ENCODE results near the gene PLPP4. TPM values are rescaled to one million over a fixed set of nuclear protein-coding genes. Genes with fewer than 3 reads are reported as not detected.

Gene PLPP4
- total and polyA plus RNA-seq, 2 donors (not counting 1 experiment from before 2014, with no cell fraction given): 0.22 to 1.2 TPM

DNA sequence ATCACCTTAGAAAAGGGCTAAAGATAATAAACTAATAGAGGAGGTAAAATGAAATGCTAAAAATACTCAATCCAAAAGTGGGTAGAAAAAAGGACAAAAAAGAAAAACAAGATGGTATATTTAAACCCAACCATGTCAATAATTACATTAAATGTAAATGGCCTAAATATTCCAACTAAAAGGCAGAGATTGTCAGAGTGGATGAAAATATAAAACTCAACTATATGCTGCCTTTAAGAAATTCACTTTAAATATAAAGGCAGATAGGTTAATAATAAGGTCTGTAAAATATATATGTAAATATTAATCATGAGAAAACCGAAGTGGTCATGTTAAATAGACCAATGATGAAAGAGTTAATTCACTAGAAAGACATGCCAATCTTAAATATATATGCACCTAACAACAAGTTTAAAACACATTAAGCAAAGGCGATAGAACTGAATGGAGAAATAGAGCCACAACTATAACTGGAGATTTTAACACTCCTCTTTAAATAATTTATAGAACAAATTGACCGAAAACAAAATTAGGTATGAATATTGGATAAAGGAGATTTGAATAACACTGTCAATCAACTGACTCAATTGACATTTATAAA is 159.4 kb downstream of the PLPP4 start:
- H2AFZ ChIP-seq (ENCODE audit: low read length): no peak overlapping the region
- no peaks in the 10 kb centered on the region for H3K27me3 ChIP-seq (ENCODE audit: control insufficient read depth, insufficient read depth, low read length)
- no peak overlapping the region for H3K4me2 ChIP-seq (ENCODE audit: extremely low read depth, insufficient read depth, low read length)
- no peaks in the 10 kb centered on the region for H3K36me3 ChIP-seq (ENCODE audit: control insufficient read depth, insufficient read depth, low read length)
- TF ChIP-seq, protein P1, sequence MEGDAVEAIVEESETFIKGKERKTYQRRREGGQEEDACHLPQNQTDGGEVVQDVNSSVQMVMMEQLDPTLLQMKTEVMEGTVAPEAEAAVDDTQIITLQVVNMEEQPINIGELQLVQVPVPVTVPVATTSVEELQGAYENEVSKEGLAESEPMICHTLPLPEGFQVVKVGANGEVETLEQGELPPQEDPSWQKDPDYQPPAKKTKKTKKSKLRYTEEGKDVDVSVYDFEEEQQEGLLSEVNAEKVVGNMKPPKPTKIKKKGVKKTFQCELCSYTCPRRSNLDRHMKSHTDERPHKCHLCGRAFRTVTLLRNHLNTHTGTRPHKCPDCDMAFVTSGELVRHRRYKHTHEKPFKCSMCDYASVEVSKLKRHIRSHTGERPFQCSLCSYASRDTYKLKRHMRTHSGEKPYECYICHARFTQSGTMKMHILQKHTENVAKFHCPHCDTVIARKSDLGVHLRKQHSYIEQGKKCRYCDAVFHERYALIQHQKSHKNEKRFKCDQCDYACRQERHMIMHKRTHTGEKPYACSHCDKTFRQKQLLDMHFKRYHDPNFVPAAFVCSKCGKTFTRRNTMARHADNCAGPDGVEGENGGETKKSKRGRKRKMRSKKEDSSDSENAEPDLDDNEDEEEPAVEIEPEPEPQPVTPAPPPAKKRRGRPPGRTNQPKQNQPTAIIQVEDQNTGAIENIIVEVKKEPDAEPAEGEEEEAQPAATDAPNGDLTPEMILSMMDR (conservative IDR thresholded peaks at IDR 0.05 in 1 of 2, IDR thresholded peaks at IDR 0.05 in 1 of 2; ENCODE audit: low read depth in 1 of 2, low read length in 2 of 2): no peak
- H3K4me1 ChIP-seq (ENCODE audit: control insufficient read depth, extremely low read depth, insufficient read depth, low read length): no peaks in the 10 kb centered on the region
- no peak for DNase-seq (ENCODE audit: low read depth in 2 of 2)
- no peak overlapping the region for H3K4me3 ChIP-seq (replicated peaks in 1 of 4; ENCODE audit: control extremely low read depth in 1 of 4, insufficient read depth in 1 of 4, low read depth in 3 of 4, low read length in 4 of 4)
- no peaks in the 10 kb centered on the region for H3K9me3 ChIP-seq (ENCODE audit: control insufficient read depth, insufficient read depth, low read depth, low read length)
- no peak overlapping the region for H3K9ac ChIP-seq (ENCODE audit: insufficient read depth, low read length)
- H3K27ac ChIP-seq (ENCODE audit: insufficient read depth, low read length): no peak overlapping the region
- no peaks in the 10 kb centered on the region for H4K20me1 ChIP-seq (ENCODE audit: control insufficient read depth, extremely low read depth, insufficient read depth, low read length)
- H3K79me2 ChIP-seq (ENCODE audit: control insufficient read depth, insufficient read depth, low read length): no peaks in the 10 kb centered on the region

DNA sequence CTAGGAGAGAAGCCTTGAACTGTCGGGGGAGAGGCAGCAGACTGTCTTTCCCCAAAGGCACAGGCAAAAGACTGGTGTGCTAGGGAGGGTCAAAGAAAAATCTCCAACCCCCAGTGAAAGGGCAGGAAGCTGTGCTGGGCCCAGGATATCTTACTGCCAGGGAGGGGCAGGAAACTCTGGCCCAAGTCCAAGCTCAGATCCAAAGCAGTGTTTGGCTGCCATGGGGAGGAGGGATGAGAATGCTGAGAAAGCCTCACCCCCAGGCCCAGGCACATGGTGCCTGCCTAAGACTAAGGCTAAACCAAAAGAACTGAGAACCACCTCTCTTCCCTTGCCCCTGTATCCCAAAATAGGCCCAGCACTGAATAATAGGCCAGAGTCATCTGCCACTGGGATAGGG is 171.2 kb downstream of the PLPP4 start:
- no peaks in the 10 kb centered on the region for H3K9me3 ChIP-seq (ENCODE audit: control insufficient read depth, insufficient read depth, low read depth, low read length)
- no peak overlapping the region for H3K4me3 ChIP-seq (replicated peaks in 1 of 4; ENCODE audit: control extremely low read depth in 1 of 4, insufficient read depth in 1 of 4, low read depth in 3 of 4, low read length in 4 of 4)
- no peak overlapping the region for H3K4me2 ChIP-seq (ENCODE audit: extremely low read depth, insufficient read depth, low read length)
- TF ChIP-seq EZH2 (IDR thresholded peaks at IDR 0.05; ENCODE audit: low read length, missing control alignments): no peak
- TF ChIP-seq, protein P1 (conservative IDR thresholded peaks at IDR 0.05 in 1 of 2, IDR thresholded peaks at IDR 0.05 in 1 of 2; ENCODE audit: low read depth in 1 of 2, low read length in 2 of 2): no peak
- no peaks in the 10 kb centered on the region for H3K27me3 ChIP-seq (ENCODE audit: control insufficient read depth, insufficient read depth, low read length)
- no peaks in the 10 kb centered on the region for H4K20me1 ChIP-seq (ENCODE audit: control insufficient read depth, extremely low read depth, insufficient read depth, low read length)
- no peaks in the 10 kb centered on the region for H3K36me3 ChIP-seq (ENCODE audit: control insufficient read depth, insufficient read depth, low read length)
- no peak overlapping the region for H3K27ac ChIP-seq (ENCODE audit: insufficient read depth, low read length)
- H3K9ac ChIP-seq (ENCODE audit: insufficient read depth, low read length): no peak overlapping the region
- DNase-seq (ENCODE audit: low read depth in 2 of 2): no peak
- H2AFZ ChIP-seq (ENCODE audit: low read length): no peak overlapping the region
- no peaks in the 10 kb centered on the region for H3K4me1 ChIP-seq (ENCODE audit: control insufficient read depth, extremely low read depth, insufficient read depth, low read length)
- H3K79me2 ChIP-seq (ENCODE audit: control insufficient read depth, insufficient read depth, low read length): no peaks in the 10 kb centered on the region

DNA sequence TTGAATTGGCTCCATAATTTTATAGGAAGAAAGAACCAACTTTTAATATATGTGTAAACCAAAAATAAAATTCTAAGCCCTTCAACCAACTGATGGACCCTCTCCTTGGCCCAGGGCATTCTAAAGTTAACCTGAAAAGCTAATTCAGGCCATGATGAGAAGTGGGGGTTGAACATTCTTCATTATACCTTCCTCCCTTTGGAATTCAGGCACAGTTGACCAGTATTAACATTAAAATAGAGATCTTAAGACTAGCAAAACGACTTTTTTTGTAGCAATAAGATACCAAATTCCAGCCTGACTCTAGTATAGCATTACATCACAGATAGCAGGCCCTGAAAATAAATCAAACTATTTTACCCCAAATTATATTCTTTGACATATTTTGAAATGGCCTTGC is 173.2 kb downstream of the PLPP4 start:
- Histone ChIP-seq H3K27ac (ENCODE audit: insufficient read depth, low read length) (no peak overlapping the region), H3K4me2 (ENCODE audit: extremely low read depth, insufficient read depth, low read length) (no peak overlapping the region), H4K20me1 (ENCODE audit: control insufficient read depth, extremely low read depth, insufficient read depth, low read length) (no peaks in the 10 kb centered on the region), H3K4me3 (replicated peaks in 1 of 4; ENCODE audit: control extremely low read depth in 1 of 4, insufficient read depth in 1 of 4, low read depth in 3 of 4, low read length in 4 of 4) (no peak overlapping the region), H3K4me1 (ENCODE audit: control insufficient read depth, extremely low read depth, insufficient read depth, low read length) (no peaks in the 10 kb centered on the region), H3K9me3 (ENCODE audit: control insufficient read depth, insufficient read depth, low read depth, low read length) (no peaks in the 10 kb centered on the region), H3K79me2 (ENCODE audit: control insufficient read depth, insufficient read depth, low read length) (no peaks in the 10 kb centered on the region), H2AFZ (ENCODE audit: low read length) (no peak overlapping the region), H3K9ac (ENCODE audit: insufficient read depth, low read length) (no peak overlapping the region), H3K36me3 (ENCODE audit: control insufficient read depth, insufficient read depth, low read length) (no peaks in the 10 kb centered on the region), H3K27me3 (ENCODE audit: control insufficient read depth, insufficient read depth, low read length) (no peaks in the 10 kb centered on the region)
- DNase-seq (ENCODE audit: low read depth in 2 of 2): no peak
- TF ChIP-seq EZH2 (IDR thresholded peaks at IDR 0.05; ENCODE audit: low read length, missing control alignments): no peak
- TF ChIP-seq, protein P1 (conservative IDR thresholded peaks at IDR 0.05 in 1 of 2, IDR thresholded peaks at IDR 0.05 in 1 of 2; ENCODE audit: low read depth in 1 of 2, low read length in 2 of 2): no peak

All from fibroblast of lung (primary cell).